ENCODE results near the gene EXOG.

GRCh38 chr3:38475716-38476115, 20.4 kb upstream of the EXOG start:
- TF ChIP-seq CBX3 (IDR thresholded peaks at IDR 0.05; ENCODE audit: low read depth) (no peak), CTCF (IDR thresholded peaks at IDR 0.05 in 2 of 3, conservative IDR thresholded peaks at IDR 0.05 in 1 of 3; ENCODE audit: borderline replicate concordance in 1 of 3, insufficient read depth in 1 of 3, low read depth in 2 of 3, low read length in 2 of 3) (no peak), MAX (IDR thresholded peaks at IDR 0.05) (no peak), EZH2 (IDR thresholded peaks at IDR 0.05) (no peak), ZFX (IDR thresholded peaks at IDR 0.05) (no peak)
